Naive thymus-derived CD4-positive, alpha-beta T cell (primary cell): ENCODE data around the gene TMEM94. TPM values are rescaled to one million over a fixed set of nuclear protein-coding genes. Genes with fewer than 3 reads are reported as not detected.

Experiments
- ATAC-seq: fragments of 150-1000 bp; cut with Tn5 transposase; 2 replicates; pipeline ENCODE4 v1.10.0; 2021; ENCODE audit warnings: mild to moderate bottlenecking, moderate library complexity
- CTCF ChIA-PET: fragments of 350-600 bp; sonication (Branson Sonifier 250); formaldehyde crosslinking; loops from one replicate; lab custom pipeline; 2021; ENCODE audit warnings: antibody characterized with exemption; lab: Charles Lee
- POLR2A ChIA-PET: fragments of 350-600 bp; sonication (Branson Sonifier 250); formaldehyde crosslinking; loops from one replicate; lab custom pipeline; 2021; ENCODE audit warnings: antibody characterized with exemption, inconsistent platforms; lab: Charles Lee
- DNase-seq, 9 donors: peaks; one replicate each; pipeline versions ENCODE4 v3.0.0 to v3.0.0-alpha.2; 2020 to 2022; ENCODE audit warnings: mixed read lengths in 1 of 9
- H3K27ac ChIP-seq: one replicate; pipeline ENCODE4 v1.7.0; 2013; ENCODE audit warnings: mild to moderate bottlenecking, low read depth, low read length, moderate library complexity
- H3K27me3 ChIP-seq, 2 donors: one replicate each; pipeline ENCODE4 v1.7.0; 2013; ENCODE audit warnings: low read length in 2 of 2, mild to moderate bottlenecking in 2 of 2, moderate library complexity in 2 of 2; ENCODE audit not compliant: control insufficient read depth in 2 of 2, insufficient read depth in 2 of 2
- H3K36me3 ChIP-seq, 3 experiments: 1 replicate in 2 of 3; 2 replicates in 1 of 3; pipeline ENCODE4 v1.7.0; 2013; ENCODE audit warnings: low read length in 3 of 3, mild to moderate bottlenecking in 3 of 3, moderate library complexity in 1 of 3; ENCODE audit not compliant: insufficient read depth in 3 of 3, control insufficient read depth in 2 of 3
- H3K4me1 ChIP-seq, 2 donors: one replicate each; pipeline ENCODE4 v1.7.0; 2013; ENCODE audit warnings: low read length in 2 of 2, mild to moderate bottlenecking in 2 of 2, moderate library complexity in 1 of 2; ENCODE audit not compliant: control insufficient read depth in 2 of 2, insufficient read depth in 2 of 2
- H3K4me3 ChIP-seq: 2 replicates; pipeline ENCODE4 v1.7.0; 2013; ENCODE audit warnings: mild to moderate bottlenecking, low read length
- H3K9me3 ChIP-seq, 3 experiments: 1 replicate in 2 of 3; 2 replicates in 1 of 3; pipeline ENCODE4 v1.7.0; 2013; ENCODE audit warnings: low read length in 3 of 3; ENCODE audit not compliant: control insufficient read depth in 2 of 3
- H3K27ac Mint-ChIP-seq, 9 donors: one replicate each; pipeline ENCODE4 v1.8.0; 2020 to 2022; ENCODE audit warnings: mixed read lengths in 9 of 9, mild to moderate bottlenecking in 8 of 9, moderate library complexity in 5 of 9, inconsistent platforms in 2 of 9
- H3K27me3 Mint-ChIP-seq, 5 donors: one replicate each; pipeline ENCODE4 v1.8.0; 2021 to 2022; ENCODE audit warnings: mixed read lengths in 5 of 5, mild to moderate bottlenecking in 1 of 5
- H3K36me3 Mint-ChIP-seq, 5 donors: one replicate each; pipeline ENCODE4 v1.8.0; 2020 to 2022; ENCODE audit warnings: mixed read lengths in 5 of 5, mild to moderate bottlenecking in 3 of 5, inconsistent platforms in 1 of 5
- H3K4me1 Mint-ChIP-seq, 7 donors: one replicate each; pipeline ENCODE4 v1.8.0; 2020 to 2022; ENCODE audit warnings: mixed read lengths in 7 of 7, mild to moderate bottlenecking in 3 of 7, inconsistent platforms in 1 of 7
- H3K4me3 Mint-ChIP-seq, 10 donors: one replicate each; pipeline ENCODE4 v1.8.0; 2020 to 2022; ENCODE audit warnings: mild to moderate bottlenecking in 10 of 10, mixed read lengths in 10 of 10, moderate library complexity in 6 of 10, inconsistent platforms in 2 of 10
- H3K9me3 Mint-ChIP-seq, 11 donors: one replicate each; pipeline ENCODE4 v1.8.0; 2020 to 2022; ENCODE audit warnings: mixed read lengths in 11 of 11, mild to moderate bottlenecking in 4 of 11, inconsistent platforms in 1 of 11, moderate library complexity in 1 of 11
- intact Hi-C, 2 donors: fragments of 100-400 bp; cut with micrococcal nuclease; formaldehyde crosslinking; loops; one replicate each; pipeline ENCODE4 v1.15.1; 2023
- polyA plus RNA-seq, 2 donors: library from polyadenylated mRNA; unstranded; fragments of 300-500 nt; fragmentation: Illumina TruSeq; gene quantifications; one replicate each; pipeline ENCODE4 v1.2.3, GENCODE V29; 2021
- total RNA-seq, 6 experiments: library from RNA in 5 of 6; stranded (reverse) in 5 of 6; gene quantifications; 1 replicate in 5 of 6; 2 replicates in 1 of 6; pipeline ENCODE4 v1.2.3 and lab custom pipeline; 2021 to 2026

TMEM94 gene
- total and polyA plus RNA-seq, 7 experiments from 2014 or later: 11.7 to 97.2 (median 77.1) TPM

- Histone ChIP-seq H3K27me3 (no peaks in the 10 kb centered on the region), H3K4me3 (no peak overlapping the region), H3K9me3 (no peaks in the 10 kb centered on the region), H3K4me1 (no peaks in the 10 kb centered on the region), H3K36me3 (peaks cover 0 to 7% (median 0%) of the 10 kb centered on the region in 3 experiments), H3K27ac (no peak overlapping the region)
- ATAC-seq (peak; percentile 73), DNase-seq (peak in 4 of 9 donors; percentile 26 to 41 (median 38))
- Mint-ChIP-seq H3K4me1 (peaks cover 0 to 2% (median 0%) of the 10 kb centered on the region in 7 donors), H3K27ac (no peak overlapping the region), H3K36me3 (no peaks in the 10 kb centered on the region), H3K27me3 (no peaks in the 10 kb centered on the region), H3K4me3 (no peak overlapping the region), H3K9me3 (no peaks in the 10 kb centered on the region)
- intact Hi-C loops: loop anchor here in 1 of 2 donors (1.0 to 2.0 kb wide), 2 partner anchors 21 to 58 kb away; partner anchors contain the start of gene LLGL2
- CTCF ChIA-PET: interaction anchor here (1.6 kb wide), 1 partner anchor 14 kb away, joined by 4 read pairs; no protein-coding TSS in a partner anchor
- POLR2A ChIA-PET: interaction anchor here (1.0 to 1.5 kb wide), 2 partner anchors 17 to 516 kb away, joined by 3 to 4 read pairs; no protein-coding TSS in a partner anchor
Measured at GRCh38 chr17:75504347-75505151, 48.1 kb downstream of the TMEM94 start.

DNA sequence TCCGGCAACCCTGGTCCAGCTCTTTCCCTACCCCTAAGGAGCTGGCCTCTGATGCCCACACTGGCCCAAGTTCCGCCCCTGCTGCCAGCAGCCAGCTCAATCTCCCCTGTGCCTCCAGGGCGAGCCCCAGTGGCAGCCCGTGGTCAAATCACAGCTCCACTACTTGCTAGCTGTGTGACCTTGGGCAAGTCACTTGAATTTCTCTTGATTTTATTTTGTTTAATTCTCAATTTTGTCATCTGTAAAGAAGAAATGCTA, 48.6 kb downstream of the TMEM94 start:
- no peaks in the 10 kb centered on the region for H3K36me3 Mint-ChIP-seq
- ChIA-PET POLR2A (interaction anchor here (1.0 kb wide), 1 partner anchor 516 kb away, joined by 3 read pairs; no protein-coding TSS in a partner anchor), CTCF (interaction anchor here (1.6 kb wide), 1 partner anchor 13 kb away, joined by 4 read pairs; no protein-coding TSS in a partner anchor)
- intact Hi-C loops: loop anchor here in 1 of 2 donors (2.0 kb wide), 1 partner anchor 58 kb away; no protein-coding TSS in a partner anchor
- H3K4me1 Mint-ChIP-seq: peaks cover 0 to 3% (median 0%) of the 10 kb centered on the region in 7 donors
- ATAC-seq (no peak), DNase-seq (no peak)
- no peaks in the 10 kb centered on the region for H3K9me3 Mint-ChIP-seq
- no peaks in the 10 kb centered on the region for H3K27me3 Mint-ChIP-seq
- no peak overlapping the region for H3K4me3 ChIP-seq
- H3K4me3 Mint-ChIP-seq: no peak overlapping the region
- no peak overlapping the region for H3K27ac ChIP-seq
- no peaks in the 10 kb centered on the region for H3K27me3 ChIP-seq
- no peak overlapping the region for H3K27ac Mint-ChIP-seq
- no peaks in the 10 kb centered on the region for H3K4me1 ChIP-seq
- H3K9me3 ChIP-seq: no peaks in the 10 kb centered on the region
- peaks cover 0 to 2% (median 0%) of the 10 kb centered on the region in 3 experiments for H3K36me3 ChIP-seq

GRCh38 chr17:75505640-75506039, 49.2 kb downstream of the TMEM94 start:
- Histone ChIP-seq H3K27me3 (no peaks in the 10 kb centered on the region), H3K9me3 (no peaks in the 10 kb centered on the region), H3K4me1 (no peaks in the 10 kb centered on the region), H3K4me3 (no peak overlapping the region), H3K27ac (no peak overlapping the region), H3K36me3 (no peaks in the 10 kb centered on the region)
- Mint-ChIP-seq H3K27me3 (no peaks in the 10 kb centered on the region), H3K4me1 (peaks cover 0 to 3% (median 0%) of the 10 kb centered on the region in 7 donors), H3K9me3 (no peaks in the 10 kb centered on the region), H3K36me3 (no peaks in the 10 kb centered on the region), H3K27ac (no peak overlapping the region), H3K4me3 (no peak overlapping the region)
- intact Hi-C loops: loop anchor here in 1 of 2 donors (2.0 kb wide), 1 partner anchor 57 kb away; no protein-coding TSS in a partner anchor
- CTCF ChIA-PET: interaction anchor here (1.6 kb wide), 1 partner anchor 13 kb away, joined by 4 read pairs; no protein-coding TSS in a partner anchor
- POLR2A ChIA-PET: interaction anchor here (1.0 kb wide), 1 partner anchor 517 kb away, joined by 3 read pairs; no protein-coding TSS in a partner anchor
- DNase-seq (no peak), ATAC-seq (no peak)

DNA sequence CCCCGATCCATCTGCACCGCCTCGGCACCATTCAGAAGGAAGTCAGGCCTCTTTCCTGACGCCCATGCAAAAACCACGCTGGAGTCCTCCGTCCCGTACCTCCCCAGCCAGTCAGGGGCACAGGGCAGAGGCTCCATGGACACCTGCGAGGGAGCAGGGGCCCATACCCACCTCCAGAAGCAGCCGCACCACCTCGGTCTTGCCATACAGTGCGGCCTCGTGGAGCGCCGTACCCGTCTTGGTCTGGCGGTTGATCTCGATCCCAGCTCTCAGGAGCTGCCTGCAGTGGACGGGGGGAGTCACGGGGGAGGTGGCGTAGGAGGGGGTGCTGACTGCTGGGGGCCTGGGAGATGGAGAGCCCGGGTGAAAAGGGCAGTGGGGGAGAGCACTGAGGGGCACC, 49.7 kb downstream of the TMEM94 start:
- POLR2A ChIA-PET: interaction anchor here (1.0 kb wide), 1 partner anchor 518 kb away, joined by 3 read pairs; no protein-coding TSS in a partner anchor
- CTCF ChIA-PET: interaction anchor here (0.5 to 1.6 kb wide), 2 partner anchors 12 to 16 kb away, joined by 3 to 4 read pairs; no protein-coding TSS in a partner anchor
- no peak overlapping the region for H3K4me3 Mint-ChIP-seq

DNA sequence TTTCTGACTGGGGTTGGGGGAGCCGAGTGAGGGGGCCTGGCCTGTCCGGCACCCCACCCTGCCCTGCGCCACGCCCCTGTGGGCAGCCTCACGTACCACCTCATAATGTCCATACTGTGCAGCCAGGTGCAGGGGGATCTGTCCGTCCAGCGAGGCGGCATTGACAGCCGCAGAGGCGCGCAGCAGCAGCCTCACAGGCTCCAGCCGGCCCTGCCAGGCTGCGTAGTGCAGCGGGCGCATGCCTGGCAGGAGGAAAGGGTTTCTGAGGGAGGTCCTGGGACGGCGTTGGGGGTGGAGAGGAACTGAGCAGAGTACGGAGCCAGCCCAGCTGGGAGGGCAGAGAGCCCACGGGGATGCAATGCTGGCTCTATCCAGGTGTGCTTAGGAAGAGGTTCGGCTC, 50.5 kb downstream of the TMEM94 start:
- intact Hi-C loops: no loop called here
- no peaks in the 10 kb centered on the region for H3K27me3 Mint-ChIP-seq
- Histone ChIP-seq H3K9me3 (no peaks in the 10 kb centered on the region), H3K27ac (no peak overlapping the region), H3K27me3 (no peaks in the 10 kb centered on the region), H3K4me3 (no peak overlapping the region), H3K36me3 (no peaks in the 10 kb centered on the region), H3K4me1 (no peaks in the 10 kb centered on the region)
- H3K27ac Mint-ChIP-seq: no peak overlapping the region
- DNase-seq (no peak), ATAC-seq (no peak)
- POLR2A ChIA-PET: no interaction called here
- no peak overlapping the region for H3K4me3 Mint-ChIP-seq
- H3K4me1 Mint-ChIP-seq: peaks cover 0 to 3% (median 0%) of the 10 kb centered on the region in 7 donors
- no peaks in the 10 kb centered on the region for H3K9me3 Mint-ChIP-seq
- CTCF ChIA-PET: interaction anchor here (0.5 to 1.1 kb wide), 2 partner anchors 16 to 51 kb away, joined by 3 read pairs; no protein-coding TSS in a partner anchor
- no peaks in the 10 kb centered on the region for H3K36me3 Mint-ChIP-seq

More for the DNA sequence above, 49.7 kb downstream of the TMEM94 start:
- Histone ChIP-seq H3K27me3 (no peaks in the 10 kb centered on the region), H3K4me1 (no peaks in the 10 kb centered on the region), H3K9me3 (no peaks in the 10 kb centered on the region), H3K36me3 (no peaks in the 10 kb centered on the region), H3K27ac (no peak overlapping the region), H3K4me3 (no peak overlapping the region)
- intact Hi-C loops: no loop called here
- ATAC-seq (no peak), DNase-seq (no peak)
- no peaks in the 10 kb centered on the region for H3K9me3 Mint-ChIP-seq
- H3K4me1 Mint-ChIP-seq: peaks cover 0 to 3% (median 0%) of the 10 kb centered on the region in 7 donors
- no peaks in the 10 kb centered on the region for H3K27me3 Mint-ChIP-seq
- no peaks in the 10 kb centered on the region for H3K36me3 Mint-ChIP-seq
- no peak overlapping the region for H3K27ac Mint-ChIP-seq

- Mint-ChIP-seq H3K4me1 (peaks cover 0 to 3% (median 0%) of the 10 kb centered on the region in 7 donors), H3K27me3 (peaks cover 0 to 3% (median 0%) of the 10 kb centered on the region in 5 donors), H3K4me3 (no peak overlapping the region), H3K9me3 (no peaks in the 10 kb centered on the region), H3K27ac (no peak overlapping the region), H3K36me3 (no peaks in the 10 kb centered on the region)
- DNase-seq (no peak), ATAC-seq (no peak)
- H3K4me1 ChIP-seq: no peaks in the 10 kb centered on the region
- no peak overlapping the region for H3K4me3 ChIP-seq
- H3K36me3 ChIP-seq: no peaks in the 10 kb centered on the region
- intact Hi-C loops: no loop called here
- no peak overlapping the region for H3K27ac ChIP-seq
- ChIA-PET CTCF (interaction anchor here (1.1 kb wide), 1 partner anchor 52 kb away, joined by 3 read pairs; no protein-coding TSS in a partner anchor), POLR2A (interaction anchor here (0.6 kb wide), 1 partner anchor 12 kb away, joined by 3 read pairs; no protein-coding TSS in a partner anchor)
- H3K27me3 ChIP-seq: no peaks in the 10 kb centered on the region
- H3K9me3 ChIP-seq: no peaks in the 10 kb centered on the region
Measured at GRCh38 chr17:75507733-75508719, 51.6 kb downstream of the TMEM94 start.
